ENCODE data around the gene GRHL1.

- TF ChIP-seq POLR2A (IDR thresholded peaks at IDR 0.05), result no peak
- TF ChIP-seq CTCF (IDR thresholded peaks at IDR 0.05 in 4 of 5, conservative IDR thresholded peaks at IDR 0.05 in 1 of 5), result no peak
Observed at GRCh38 chr2:9918275-9918674, 33.2 kb upstream of the GRHL1 start.
